GM23248 (cell line): Measurements from ENCODE around the gene DOCK6. TPM values are rescaled to one million over a fixed set of nuclear protein-coding genes. Genes with fewer than 3 reads are reported as not detected.

Source experiments
- DNase-seq: peaks from one replicate; pipeline ENCODE4 v3.0.0-alpha.2; 2015
- H2AFZ ChIP-seq: fragments of 200-600 bp; sonication (generic); 2 replicates; pipeline ENCODE4 v1.6.1; 2016; ENCODE audit warnings: antibody characterized with exemption
- H3F3A ChIP-seq: fragments of 200-600 bp; sonication (generic); 2 replicates; pipeline ENCODE4 v1.6.1; 2016; ENCODE audit warnings: mild to moderate bottlenecking, antibody characterized with exemption, mixed run types; ENCODE audit not compliant: insufficient read depth
- H3K27ac ChIP-seq: fragments of 200-600 bp; sonication (generic); 2 replicates; pipeline ENCODE4 v1.5.1; 2016; ENCODE audit warnings: mild to moderate bottlenecking
- H3K27me3 ChIP-seq: fragments of 200-600 bp; sonication (generic); replicated peaks from 2 replicates; pipeline ENCODE4 v1.6.1; 2016; ENCODE audit warnings: mild to moderate bottlenecking; ENCODE audit not compliant: insufficient read depth
- H3K36me3 ChIP-seq: fragments of 200-600 bp; sonication (generic); 2 replicates; pipeline ENCODE4 v1.6.1; 2016; ENCODE audit warnings: low read depth, mild to moderate bottlenecking
- H3K4me1 ChIP-seq: fragments of 200-600 bp; sonication (generic); 2 replicates; pipeline ENCODE4 v1.6.1; 2016; ENCODE audit warnings: mild to moderate bottlenecking; ENCODE audit not compliant: insufficient read depth
- H3K4me2 ChIP-seq: fragments of 200-600 bp; sonication (generic); one replicate; pipeline ENCODE4 v1.6.1; 2016; ENCODE audit warnings: mild to moderate bottlenecking; ENCODE audit not compliant: unreplicated experiment
- H3K4me3 ChIP-seq: fragments of 200-600 bp; sonication (generic); 2 replicates; pipeline ENCODE4 v1.5.1; 2016; ENCODE audit warnings: mild to moderate bottlenecking
- H3K79me2 ChIP-seq: fragments of 200-600 bp; sonication (generic); 2 replicates; pipeline ENCODE4 v1.6.1; 2016; ENCODE audit warnings: mild to moderate bottlenecking; ENCODE audit not compliant: insufficient read depth
- H3K9ac ChIP-seq: fragments of 200-600 bp; sonication (generic); 2 replicates; pipeline ENCODE4 v1.6.1; 2016; ENCODE audit warnings: mild to moderate bottlenecking
- H3K9me2 ChIP-seq: fragments of 200-600 bp; sonication (generic); 2 replicates; pipeline ENCODE4 v1.6.1; 2016; ENCODE audit warnings: mixed run types, mild to moderate bottlenecking, moderate library complexity; ENCODE audit not compliant: insufficient read depth
- H3K9me3 ChIP-seq: fragments of 200-600 bp; sonication (generic); one replicate; pipeline ENCODE4 v1.6.1; 2017; ENCODE audit warnings: low read depth
- H4K20me1 ChIP-seq: fragments of 200-600 bp; sonication (generic); 2 replicates; pipeline ENCODE4 v1.6.0; 2016; ENCODE audit not compliant: insufficient read depth
- EZH2 ChIP-seq: fragments of 200-600 bp; sonication (generic); IDR thresholded peaks from 2 replicates; pipeline ENCODE4 v1.6.1; 2018; ENCODE audit warnings: antibody characterized with exemption, mild to moderate bottlenecking; ENCODE audit not compliant: insufficient read depth, poor library complexity, severe bottlenecking
- EZH2phosphoT487 ChIP-seq: fragments of 200-600 bp; sonication (generic); IDR thresholded peaks from 2 replicates; pipeline ENCODE4 v1.6.1; 2018; ENCODE audit warnings: antibody characterized with exemption, moderate library complexity, mild to moderate bottlenecking, low read depth; ENCODE audit not compliant: insufficient read depth
- WGBS, 2 experiments: methylation state at CpG; one replicate each; pipeline ENCODE4 v1.1.6; 2015 to 2017; ENCODE audit warnings: low lambda C conversion rate in 2 of 2, low coverage in 1 of 2; ENCODE audit errors: missing lambda C conversion rate in 2 of 2; 5-methylcytosine and 5-hydroxymethylcytosine counted together
- in situ Hi-C: fragments of 300-500 bp; cut with MboI; formaldehyde crosslinking; loops from 2 replicates; pipeline ENCODE4 v1.15.0; 2020
- polyA plus RNA-seq: library from polyadenylated mRNA; unstranded; fragments of >200 nt; fragmentation: Nextera tagmentation; extraction: Ambion mirVana; gene quantifications from 2 replicates; pipeline ENCODE4 v1.2.1, GENCODE V29; 2016
- total RNA-seq: library from RNA; depleted of rRNA; stranded (reverse); fragments of >200 nt; shearing (Covaris generic); gene quantifications from 2 replicates; pipeline ENCODE4 v1.2.3, GENCODE V29; 2014

DOCK6 gene
- total and polyA plus RNA-seq, 2 experiments from 2014 or later, result 10.7 to 11.8 TPM

DNA sequence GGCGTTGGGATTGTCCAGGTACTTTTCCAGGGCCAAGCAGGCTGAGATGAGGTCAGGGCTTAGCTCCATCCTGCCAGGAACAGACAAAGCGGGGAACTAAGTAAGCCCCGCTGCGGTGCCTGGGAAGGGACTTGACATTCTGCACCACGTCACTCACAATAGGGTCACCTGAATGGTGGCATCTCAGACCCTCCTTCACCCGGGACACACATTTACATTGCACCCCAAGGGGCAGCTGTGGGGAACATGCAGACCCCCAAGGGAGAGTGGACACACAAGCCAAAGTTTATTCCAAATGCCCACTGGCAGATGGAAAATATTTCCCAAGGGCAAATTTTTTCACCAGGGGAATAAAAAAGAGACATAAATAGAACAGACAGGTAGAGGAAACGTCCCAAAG lies 86.4 kb downstream of the DOCK6 start:
- TF ChIP-seq EZH2phosphoT487 (no peak), EZH2 (no peak)
- peaks cover 4% of the 10 kb centered on the region for H3F3A ChIP-seq
- H3K4me3 ChIP-seq, result no peak overlapping the region
- no peak overlapping the region for H3K27ac ChIP-seq
- peaks cover 15% of the 10 kb centered on the region for H3K4me1 ChIP-seq
- H3K4me2 ChIP-seq, result no peak overlapping the region
- no peaks in the 10 kb centered on the region for H3K9me2 ChIP-seq
- H2AFZ ChIP-seq, result no peak overlapping the region
- no peak overlapping the region for H3K9ac ChIP-seq
- no peak for DNase-seq
- H3K79me2 ChIP-seq, result peaks cover 23% of the 10 kb centered on the region
- H3K9me3 ChIP-seq, result no peaks in the 10 kb centered on the region
- WGBS, 2 experiments, result 77 to 84% methylated on average over 6 to 7 of the region's 7 CpGs
- no peaks in the 10 kb centered on the region for H4K20me1 ChIP-seq
- in situ Hi-C loops, result no loop called here
- no peaks in the 10 kb centered on the region for H3K27me3 ChIP-seq
- H3K36me3 ChIP-seq, result peaks cover 24% of the 10 kb centered on the region; the same call in 1 of the 2 replicates

DNA sequence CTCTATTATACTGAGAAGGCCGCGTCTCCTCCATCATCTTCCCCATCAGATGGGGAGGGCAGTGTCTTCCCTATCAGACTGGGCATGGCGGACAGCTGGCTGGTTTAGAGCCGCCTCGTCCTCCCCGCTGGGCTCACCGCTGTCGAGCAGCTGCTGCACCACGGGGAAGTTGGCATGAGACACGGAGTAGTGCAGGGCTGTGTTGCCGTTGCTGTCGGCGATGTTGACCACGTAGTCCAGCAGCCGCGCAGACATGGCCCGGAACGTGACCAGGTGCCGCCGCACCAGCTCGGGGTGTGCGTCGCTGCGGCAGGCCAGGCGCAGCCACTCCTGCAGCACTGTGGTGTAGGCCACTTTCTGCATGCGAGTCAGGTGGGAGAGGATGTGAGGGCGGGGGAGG lies 88.0 kb downstream of the DOCK6 start:
- H3K79me2 ChIP-seq, result peaks cover 8% of the 10 kb centered on the region; the same call in 1 of the 2 replicates
- peaks cover 19% of the 10 kb centered on the region for H3F3A ChIP-seq
- no peaks in the 10 kb centered on the region for H3K27me3 ChIP-seq
- peaks cover 26% of the 10 kb centered on the region; the same call in 1 of the 2 replicates for H3K36me3 ChIP-seq
- H3K27ac ChIP-seq, result no peak overlapping the region
- TF ChIP-seq EZH2phosphoT487, result no peak
- no peak for TF ChIP-seq EZH2
- H4K20me1 ChIP-seq, result no peaks in the 10 kb centered on the region
- H3K9me2 ChIP-seq, result no peaks in the 10 kb centered on the region
- no peak overlapping the region for H3K9ac ChIP-seq
- 96 to 98% methylated on average over 26 to 27 of the region's 27 CpGs for WGBS, 2 experiments
- peaks cover 18% of the 10 kb centered on the region for H3K4me1 ChIP-seq
- DNase-seq, result no peak
- no peak overlapping the region for H2AFZ ChIP-seq
- in situ Hi-C loops, result no loop called here
- no peaks in the 10 kb centered on the region for H3K9me3 ChIP-seq
- H3K4me3 ChIP-seq, result no peak overlapping the region
- no peak overlapping the region for H3K4me2 ChIP-seq

DNA sequence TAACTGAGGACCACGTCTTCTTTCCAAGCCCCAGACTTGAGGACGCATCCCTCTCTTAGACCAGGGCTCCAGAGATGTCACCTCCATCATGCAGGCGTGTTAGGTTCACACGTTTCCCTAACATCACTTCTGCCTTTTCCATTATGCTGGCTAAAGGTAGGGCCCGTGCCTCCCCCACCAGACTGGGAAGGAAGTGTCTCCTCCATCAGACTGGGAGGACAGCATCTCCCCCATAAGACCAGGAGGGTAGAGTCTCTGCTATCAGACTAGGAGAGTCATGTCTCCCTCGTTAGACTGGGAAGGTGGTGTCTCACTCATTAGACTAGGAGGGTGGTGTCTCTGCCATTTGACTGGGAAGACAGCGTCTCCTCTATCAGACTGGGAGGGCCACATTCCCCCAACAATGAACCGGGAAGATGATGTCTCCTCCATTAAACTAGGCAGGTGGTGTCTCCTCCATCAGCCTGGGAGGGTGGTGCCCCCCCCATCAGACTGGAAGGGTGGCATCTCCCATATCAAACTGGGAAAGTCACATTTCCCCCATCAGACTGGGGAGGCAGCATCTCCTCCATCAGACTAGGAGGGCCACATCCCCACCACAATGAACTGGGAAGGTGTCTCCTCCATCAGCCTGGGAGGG lies 88.7 kb downstream of the DOCK6 start:
- Histone ChIP-seq H3K27me3 (no peaks in the 10 kb centered on the region), H3K79me2 (peaks cover under 1% of the 10 kb centered on the region; the same call in 1 of the 2 replicates), H4K20me1 (no peaks in the 10 kb centered on the region), H3F3A (peaks cover 26% of the 10 kb centered on the region), H3K36me3 (peaks cover 30% of the 10 kb centered on the region; the same call in 1 of the 2 replicates), H3K4me1 (peaks cover 22% of the 10 kb centered on the region), H3K9ac (no peak overlapping the region), H2AFZ (no peak overlapping the region), H3K4me2 (no peak overlapping the region), H3K9me3 (no peaks in the 10 kb centered on the region), H3K4me3 (no peak overlapping the region), H3K27ac (no peak overlapping the region), H3K9me2 (no peaks in the 10 kb centered on the region)
- DNase-seq, result no peak
- in situ Hi-C loops, result no loop called here
- TF ChIP-seq EZH2phosphoT487 (no peak), EZH2 (no peak)
- 80 to 81% methylated on average over 8 of the region's 8 CpGs for whole genome bisulfite sequencing, 2 experiments

DNA sequence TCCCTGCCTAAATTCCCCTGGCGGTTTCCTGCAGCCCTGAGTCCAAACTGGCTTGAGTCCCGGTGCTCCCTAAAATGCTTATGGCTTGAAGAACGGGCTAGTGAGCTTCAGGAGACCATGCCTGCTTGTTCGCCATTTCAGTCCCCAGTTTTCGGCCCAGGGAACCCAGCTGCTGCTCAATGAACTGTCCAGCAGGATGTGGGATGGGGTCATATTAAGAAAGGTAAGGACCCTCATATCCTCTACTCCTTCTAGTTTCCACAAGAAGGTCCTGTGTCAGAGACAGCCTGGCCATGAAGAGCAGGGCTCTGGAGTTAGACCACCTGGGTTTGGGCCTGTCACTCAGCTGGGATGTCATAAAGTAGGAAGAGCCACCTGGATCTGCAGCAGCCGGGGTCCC lies 89.7 kb downstream of the DOCK6 start:
- no peak overlapping the region for H3K9ac ChIP-seq
- H2AFZ ChIP-seq, result no peak overlapping the region
- in situ Hi-C loops, result no loop called here
- H3K79me2 ChIP-seq, result no peaks in the 10 kb centered on the region
- H3K4me3 ChIP-seq, result no peak overlapping the region
- H3F3A ChIP-seq, result peaks cover 34% of the 10 kb centered on the region
- TF ChIP-seq EZH2phosphoT487, result no peak
- TF ChIP-seq EZH2, result no peak
- H3K9me2 ChIP-seq, result no peaks in the 10 kb centered on the region
- no peak for DNase-seq
- H4K20me1 ChIP-seq, result no peaks in the 10 kb centered on the region
- H3K36me3 ChIP-seq, result peaks cover 31% of the 10 kb centered on the region; the same call in 1 of the 2 replicates
- H3K9me3 ChIP-seq, result no peaks in the 10 kb centered on the region
- H3K27me3 ChIP-seq, result no peaks in the 10 kb centered on the region
- H3K4me1 ChIP-seq, result peaks cover 30% of the 10 kb centered on the region
- H3K4me2 ChIP-seq, result no peak overlapping the region
- 82 to 84% methylated on average over 6 of the region's 6 CpGs for WGBS, 2 experiments
- H3K27ac ChIP-seq, result no peak overlapping the region
